SK-N-DZ (cell line): Measurements from ENCODE around the gene C21orf58.
A peak's percentile ranks its signal among the peaks of the same experiment; 100 is the strongest.
"Not testable (repeated sequence)": the region's sequence is repeated elsewhere in the genome, so short reads cannot be mapped to it uniquely, and the experiment has no call there.

Source experiments
- DNase-seq: peaks from one replicate; pipeline ENCODE4 v3.0.0-alpha.2; 2015; ENCODE audit warnings: low spot score

The C21orf58 gene

GRCh38 chr21:46324390-46325072 is 861 bp upstream of the C21orf58 start:
- peak; percentile 79 for DNase-seq

- no peak for DNase-seq
Observed at GRCh38 chr21:46323227-46323709, 402 bp downstream of the C21orf58 start.

- no peak for DNase-seq
Observed at GRCh38 chr21:46322351-46323226, 1.1 kb downstream of the C21orf58 start.

- peak; percentile 37 for DNase-seq
Observed at GRCh38 chr21:46320331-46320801, 3.3 kb downstream of the C21orf58 start.

- DNase-seq, result no peak
Observed at GRCh38 chr21:46319186-46319585, 4.5 kb downstream of the C21orf58 start.

- no peak for DNase-seq
Observed at GRCh38 chr21:46318464-46318845, 5.2 kb downstream of the C21orf58 start.

- no peak for DNase-seq
Observed at GRCh38 chr21:46317710-46318463, 5.8 kb downstream of the C21orf58 start.

- DNase-seq, result no peak
Observed at GRCh38 chr21:46316708-46317324, 6.9 kb downstream of the C21orf58 start.

- no peak for DNase-seq
Observed at GRCh38 chr21:46314441-46315020, 9.1 kb downstream of the C21orf58 start.

GRCh38 chr21:46312949-46313348 is 10.7 kb downstream of the C21orf58 start:
- DNase-seq, result no peak

GRCh38 chr21:46311568-46311967 is 12.1 kb downstream of the C21orf58 start:
- DNase-seq, result no peak

- DNase-seq, result not testable (repeated sequence)
Observed at GRCh38 chr21:46310260-46310659, 13.4 kb downstream of the C21orf58 start.

- no peak for DNase-seq
Observed at GRCh38 chr21:46308431-46308830, 15.2 kb downstream of the C21orf58 start.

- DNase-seq, result no peak
Observed at GRCh38 chr21:46307625-46308024, 16.0 kb downstream of the C21orf58 start.

GRCh38 chr21:46304955-46305354 is 18.7 kb downstream of the C21orf58 start:
- DNase-seq, result no peak

- DNase-seq, result no peak
Observed at GRCh38 chr21:46304437-46304836, 19.2 kb downstream of the C21orf58 start.

- DNase-seq, result no peak
Observed at GRCh38 chr21:46301759-46302158, 21.9 kb downstream of the C21orf58 start.

- no peak for DNase-seq
Observed at GRCh38 chr21:46299167-46299566, 24.5 kb downstream of the C21orf58 start.

- no peak for DNase-seq
Observed at GRCh38 chr21:46297338-46298271, 26.1 kb downstream of the C21orf58 start.
